HUES6 (cell line): ENCODE results near the gene IFIT5.
"Not testable (repeated sequence)": the region's sequence is repeated elsewhere in the genome, so short reads cannot be mapped to it uniquely, and the experiment has no call there.

Experiments used
- H3K27ac ChIP-seq: 2 replicates; pipeline ENCODE4 v1.7.0; 2013; ENCODE audit warnings: low read depth, mild to moderate bottlenecking, low read length, inconsistent platforms
- H3K27me3 ChIP-seq: 2 replicates; pipeline ENCODE4 v1.6.1; 2013; ENCODE audit warnings: low read length; ENCODE audit not compliant: control insufficient read depth, insufficient read depth
- H3K36me3 ChIP-seq: 2 replicates; pipeline ENCODE4 v1.6.1; 2013; ENCODE audit warnings: low read length; ENCODE audit not compliant: control insufficient read depth, insufficient read depth
- H3K4me1 ChIP-seq: 2 replicates; pipeline ENCODE4 v1.6.1; 2013; ENCODE audit warnings: low read length; ENCODE audit not compliant: control insufficient read depth, insufficient read depth
- H3K4me3 ChIP-seq: 2 replicates; pipeline ENCODE4 v1.5.1; 2013; ENCODE audit warnings: low read depth, low read length
- H3K9ac ChIP-seq: one replicate; pipeline ENCODE4 v1.6.1; 2013; ENCODE audit warnings: mild to moderate bottlenecking, low read length
- H3K9me3 ChIP-seq: 2 replicates; pipeline ENCODE4 v1.6.1; 2013; ENCODE audit warnings: low read depth, low read length; ENCODE audit not compliant: control insufficient read depth, insufficient read depth

The IFIT5 gene

DNA sequence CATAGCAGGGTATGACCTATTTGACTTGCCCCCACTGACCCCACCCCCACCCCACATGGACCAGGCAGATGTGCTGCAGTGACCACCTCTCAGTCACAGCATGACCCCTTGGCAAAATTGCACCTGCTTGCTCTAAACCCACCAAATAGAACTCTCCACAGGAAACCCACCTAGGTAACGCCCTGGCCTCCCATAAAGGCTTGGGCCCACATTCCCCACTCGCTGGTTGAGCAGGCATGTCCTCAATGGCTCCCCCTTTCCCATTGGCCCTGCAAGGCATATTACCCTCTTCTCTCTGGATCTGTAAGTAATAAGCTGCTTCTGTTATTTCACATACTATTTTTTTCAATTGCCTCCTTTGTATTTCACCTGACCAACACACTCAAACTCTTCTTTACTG lies 19.2 kb upstream of the IFIT5 start:
- peaks cover 10% of the 10 kb centered on the region for H3K4me1 ChIP-seq
- H3K4me3 ChIP-seq = no peak overlapping the region
- H3K27ac ChIP-seq = no peak overlapping the region
- no peaks in the 10 kb centered on the region for H3K36me3 ChIP-seq
- peaks cover 12% of the 10 kb centered on the region; the same call in 1 of the 2 replicates for H3K9me3 ChIP-seq
- no peak overlapping the region for H3K9ac ChIP-seq
- H3K27me3 ChIP-seq = no peaks in the 10 kb centered on the region

GRCh38 chr10:89398003-89398749 lies 16.2 kb upstream of the IFIT5 start:
- Histone ChIP-seq H3K27me3 (no peaks in the 10 kb centered on the region), H3K4me3 (no peak overlapping the region), H3K36me3 (no peaks in the 10 kb centered on the region), H3K27ac (no peak overlapping the region), H3K4me1 (peaks cover under 1% of the 10 kb centered on the region), H3K9me3 (peaks cover 12% of the 10 kb centered on the region; the same call in 1 of the 2 replicates), H3K9ac (no peak overlapping the region)

DNA sequence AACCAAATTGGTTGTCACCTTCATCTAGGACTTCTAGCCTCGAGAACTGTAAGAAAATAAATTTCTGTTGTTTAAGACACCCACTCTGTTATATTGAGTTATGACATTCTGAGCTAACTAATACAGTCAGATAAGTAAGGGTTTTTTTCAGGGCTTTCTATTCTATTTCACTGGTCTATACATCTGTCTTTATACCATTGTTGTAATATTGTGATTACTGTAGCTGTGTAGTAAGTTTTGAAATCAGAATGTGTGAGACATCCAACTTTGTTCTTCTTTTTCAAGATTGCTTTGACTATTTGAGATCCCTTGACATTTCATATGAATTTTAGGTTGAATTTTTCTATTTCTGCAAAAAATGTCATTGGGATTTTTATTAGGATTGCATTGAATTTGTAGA lies 14.4 kb upstream of the IFIT5 start:
- Histone ChIP-seq H3K27me3 (no peaks in the 10 kb centered on the region), H3K4me3 (no peak overlapping the region), H3K9me3 (peaks cover 12% of the 10 kb centered on the region; the same call in 1 of the 2 replicates), H3K4me1 (no peaks in the 10 kb centered on the region), H3K27ac (no peak overlapping the region), H3K36me3 (no peaks in the 10 kb centered on the region), H3K9ac (no peak overlapping the region)

- Histone ChIP-seq H3K27ac (no peak overlapping the region), H3K27me3 (no peaks in the 10 kb centered on the region), H3K9ac (no peak overlapping the region), H3K4me1 (no peaks in the 10 kb centered on the region), H3K4me3 (no peak overlapping the region), H3K36me3 (no peaks in the 10 kb centered on the region), H3K9me3 (peaks cover 6% of the 10 kb centered on the region; the same call in 1 of the 2 replicates)
These were observed 11.3 kb upstream of the IFIT5 start for GRCh38 chr10:89403043-89403442.

GRCh38 chr10:89404104-89405047 lies 10.0 kb upstream of the IFIT5 start:
- no peaks in the 10 kb centered on the region for H3K9me3 ChIP-seq
- no peak overlapping the region for H3K4me3 ChIP-seq
- no peaks in the 10 kb centered on the region for H3K4me1 ChIP-seq
- no peak overlapping the region for H3K9ac ChIP-seq
- no peaks in the 10 kb centered on the region for H3K27me3 ChIP-seq
- H3K36me3 ChIP-seq = no peaks in the 10 kb centered on the region
- no peak overlapping the region for H3K27ac ChIP-seq

DNA sequence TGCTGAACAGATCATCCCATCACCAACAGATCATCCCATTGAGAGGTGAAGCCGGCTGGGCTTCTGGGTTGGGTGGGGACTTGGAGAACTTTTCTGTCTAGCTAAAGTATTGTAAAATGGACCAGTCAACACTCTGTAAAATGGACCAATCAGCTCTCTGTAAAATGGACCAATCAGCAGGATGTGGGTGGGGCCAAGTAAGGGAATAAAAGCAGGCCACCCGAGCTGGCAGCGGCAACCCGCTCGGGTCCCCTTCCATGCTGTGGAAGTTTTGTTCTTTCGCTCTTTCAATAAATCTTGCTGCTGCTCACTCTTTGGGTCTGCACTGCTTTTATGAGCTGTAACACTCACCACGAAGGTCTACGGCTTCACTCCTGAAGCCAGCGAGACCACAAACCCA lies 8.2 kb upstream of the IFIT5 start:
- not testable (repeated sequence) for H3K36me3 ChIP-seq, H3K27ac ChIP-seq, H3K9me3 ChIP-seq, H3K27me3 ChIP-seq, H3K4me3 ChIP-seq, H3K9ac ChIP-seq, H3K4me1 ChIP-seq

- not testable (repeated sequence) for H3K36me3 ChIP-seq, H3K27me3 ChIP-seq, H3K4me3 ChIP-seq, H3K27ac ChIP-seq, H3K9me3 ChIP-seq, H3K4me1 ChIP-seq, H3K9ac ChIP-seq
These were observed 6.6 kb upstream of the IFIT5 start for GRCh38 chr10:89407792-89408191.

DNA sequence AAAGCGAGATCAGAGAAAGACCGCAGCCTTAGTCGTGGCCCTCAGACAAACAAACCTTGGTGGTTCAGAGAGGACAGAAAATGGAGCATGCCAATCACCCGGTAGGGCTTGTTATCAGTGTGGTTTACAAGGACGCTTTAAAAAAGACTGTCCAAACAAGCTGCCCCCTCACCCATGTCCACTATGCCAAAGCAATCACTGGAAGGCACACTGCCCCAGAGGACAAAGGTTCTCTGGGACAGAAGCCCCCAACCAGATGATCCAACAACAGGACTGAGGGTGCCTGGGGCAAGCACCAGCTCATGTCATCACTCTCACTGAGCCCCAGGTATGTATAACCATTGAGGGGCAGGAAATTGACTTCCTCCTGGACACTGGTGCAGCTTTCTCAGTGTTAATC lies 5.1 kb upstream of the IFIT5 start:
- not testable (repeated sequence) for H3K4me1 ChIP-seq, H3K36me3 ChIP-seq, H3K9ac ChIP-seq, H3K4me3 ChIP-seq, H3K27ac ChIP-seq, H3K27me3 ChIP-seq, H3K9me3 ChIP-seq

- not testable (repeated sequence) for H3K4me1 ChIP-seq, H3K9ac ChIP-seq, H3K4me3 ChIP-seq, H3K27me3 ChIP-seq, H3K27ac ChIP-seq, H3K36me3 ChIP-seq, H3K9me3 ChIP-seq
These were observed 3.8 kb upstream of the IFIT5 start for GRCh38 chr10:89410551-89410950.

DNA sequence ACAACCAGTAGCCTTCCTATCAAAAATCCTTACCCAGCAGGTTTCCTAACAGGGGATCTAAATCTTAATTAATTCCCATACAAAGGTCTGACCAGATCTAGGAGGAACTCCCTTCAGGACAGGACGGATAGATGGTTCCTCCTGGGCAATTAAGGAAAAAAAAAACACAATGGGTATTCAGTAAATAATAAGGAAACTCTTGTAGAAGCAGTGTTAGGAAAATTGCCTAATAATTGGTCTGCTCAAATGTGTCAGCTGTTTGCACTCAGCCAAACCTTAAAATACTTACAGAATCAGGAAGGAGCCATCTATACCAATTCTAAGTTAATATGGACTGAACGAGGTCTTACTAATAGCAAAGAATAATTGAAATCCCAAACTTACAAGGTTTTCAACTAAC lies 3.2 kb upstream of the IFIT5 start:
- not testable (repeated sequence) for H3K4me3 ChIP-seq

DNA sequence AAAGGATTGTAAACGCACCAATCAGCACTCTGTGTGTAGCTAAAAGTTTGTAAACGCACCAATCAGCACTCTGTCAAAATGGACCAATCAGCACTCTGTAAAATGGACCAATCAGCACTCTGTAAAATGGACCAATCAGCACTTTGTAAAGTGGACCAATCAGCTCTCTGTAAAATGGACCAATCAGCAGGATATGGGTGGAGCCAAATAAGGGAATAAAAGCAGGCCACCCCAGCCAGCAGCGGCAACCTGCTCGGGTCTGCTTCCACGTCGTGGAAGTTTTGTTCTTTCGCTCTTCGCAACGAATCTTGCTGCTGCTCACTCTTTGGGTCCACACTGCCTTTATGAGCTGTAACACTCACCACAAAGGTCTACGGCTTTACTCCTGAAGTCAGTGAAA lies 2.1 kb upstream of the IFIT5 start:
- H3K27me3 ChIP-seq = peaks cover 15% of the 10 kb centered on the region
- H3K27ac ChIP-seq, H3K9me3 ChIP-seq, H3K4me3 ChIP-seq, H3K9ac ChIP-seq, H3K36me3 ChIP-seq: not testable (repeated sequence)
- peaks cover 13% of the 10 kb centered on the region; the same call in 1 of the 2 replicates for H3K4me1 ChIP-seq

More for the DNA sequence above, 3.2 kb upstream of the IFIT5 start:
- H3K27me3 ChIP-seq = peaks cover 13% of the 10 kb centered on the region
- H3K4me1 ChIP-seq = peaks cover 12% of the 10 kb centered on the region; the same call in 1 of the 2 replicates
- not testable (repeated sequence) for H3K36me3 ChIP-seq, H3K27ac ChIP-seq, H3K9ac ChIP-seq, H3K9me3 ChIP-seq
